ENCODE data around the gene SIRPD. TPM values are rescaled to one million over a fixed set of nuclear protein-coding genes. Genes with fewer than 3 reads are reported as not detected.

SIRPD gene
- total RNA-seq, 2 experiments from 2014 or later, result not detected

DNA sequence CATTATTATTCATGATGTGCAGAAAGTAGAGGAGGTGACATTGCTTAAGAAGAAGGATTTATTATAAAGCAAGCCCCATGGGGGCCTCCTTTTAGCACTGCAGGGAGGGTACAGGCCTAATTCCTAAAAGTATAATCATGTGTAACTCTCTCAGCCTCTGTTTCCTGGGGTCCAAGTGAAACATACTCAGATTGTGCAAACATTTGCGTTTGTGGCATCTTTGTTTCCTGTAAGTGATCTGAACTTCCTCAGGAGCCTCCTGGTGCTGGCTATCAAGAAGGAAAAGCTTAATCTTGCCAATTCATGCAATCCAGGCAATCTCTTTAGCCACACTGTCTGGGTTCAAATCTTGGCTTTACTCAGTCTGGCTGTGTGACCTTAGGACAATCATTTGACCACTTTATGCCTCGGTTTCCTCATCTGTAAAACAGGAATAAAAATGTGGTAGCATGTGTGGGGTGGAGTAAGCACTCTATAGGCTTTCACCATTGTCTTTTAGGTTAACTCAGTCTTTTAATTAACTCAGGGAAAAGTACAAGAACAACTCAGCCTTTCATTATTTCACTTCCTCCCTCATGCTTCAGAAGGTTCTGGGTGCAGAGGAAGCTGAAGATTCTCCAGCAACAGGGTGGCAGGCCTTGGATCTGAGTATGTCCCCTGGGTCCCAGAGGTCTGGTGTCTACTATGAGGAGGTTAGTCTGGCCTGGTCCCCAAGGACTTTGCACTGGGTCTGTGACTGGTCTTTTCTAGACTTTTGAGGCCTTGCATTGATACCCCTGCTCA, 65.5 kb downstream of the SIRPD start:
- H4K20me1 ChIP-seq (ENCODE audit: insufficient read depth, low read length), result no peaks in the 10 kb centered on the region
- no peaks in the 10 kb centered on the region for H3K36me3 ChIP-seq (ENCODE audit: insufficient read depth, low read length)
- H3K79me2 ChIP-seq (ENCODE audit: insufficient read depth, low read depth, low read length), result no peaks in the 10 kb centered on the region
- H3K9me3 ChIP-seq (ENCODE audit: low read length), result no peaks in the 10 kb centered on the region
- no peak for TF ChIP-seq EZH2phosphoT487 (IDR thresholded peaks at IDR 0.05; ENCODE audit: borderline replicate concordance, low read depth, low read length)
- TF ChIP-seq, protein P1, sequence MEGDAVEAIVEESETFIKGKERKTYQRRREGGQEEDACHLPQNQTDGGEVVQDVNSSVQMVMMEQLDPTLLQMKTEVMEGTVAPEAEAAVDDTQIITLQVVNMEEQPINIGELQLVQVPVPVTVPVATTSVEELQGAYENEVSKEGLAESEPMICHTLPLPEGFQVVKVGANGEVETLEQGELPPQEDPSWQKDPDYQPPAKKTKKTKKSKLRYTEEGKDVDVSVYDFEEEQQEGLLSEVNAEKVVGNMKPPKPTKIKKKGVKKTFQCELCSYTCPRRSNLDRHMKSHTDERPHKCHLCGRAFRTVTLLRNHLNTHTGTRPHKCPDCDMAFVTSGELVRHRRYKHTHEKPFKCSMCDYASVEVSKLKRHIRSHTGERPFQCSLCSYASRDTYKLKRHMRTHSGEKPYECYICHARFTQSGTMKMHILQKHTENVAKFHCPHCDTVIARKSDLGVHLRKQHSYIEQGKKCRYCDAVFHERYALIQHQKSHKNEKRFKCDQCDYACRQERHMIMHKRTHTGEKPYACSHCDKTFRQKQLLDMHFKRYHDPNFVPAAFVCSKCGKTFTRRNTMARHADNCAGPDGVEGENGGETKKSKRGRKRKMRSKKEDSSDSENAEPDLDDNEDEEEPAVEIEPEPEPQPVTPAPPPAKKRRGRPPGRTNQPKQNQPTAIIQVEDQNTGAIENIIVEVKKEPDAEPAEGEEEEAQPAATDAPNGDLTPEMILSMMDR (conservative IDR thresholded peaks at IDR 0.05; ENCODE audit: low read length), result no peak
- H3K4me3 ChIP-seq (ENCODE audit: low read depth, low read length, poor library complexity, severe bottlenecking), result no peak overlapping the region
- no peak for DNase-seq (ENCODE audit: low spot score)
- no peaks in the 10 kb centered on the region for H3K9me2 ChIP-seq (ENCODE audit: insufficient read depth, low read length)
- no peak overlapping the region for H3K27ac ChIP-seq (ENCODE audit: low read depth, low read length, poor library complexity, severe bottlenecking)
- H2AFZ ChIP-seq (ENCODE audit: low read length), result no peak overlapping the region
- CTCF ChIA-PET (ENCODE audit: unreplicated experiment), result no interaction called here
- POLR2A ChIA-PET, result no interaction called here
- no TSS peak for BruUV-seq (replicated peaks)
- no peaks in the 10 kb centered on the region for H3K4me1 ChIP-seq (ENCODE audit: insufficient read depth, low read length, poor library complexity, severe bottlenecking)
- H3K4me2 ChIP-seq (ENCODE audit: low read length), result no peak overlapping the region
- intact Hi-C loops (cut with micrococcal nuclease; ENCODE audit: unreplicated experiment), result no loop called here

DNA sequence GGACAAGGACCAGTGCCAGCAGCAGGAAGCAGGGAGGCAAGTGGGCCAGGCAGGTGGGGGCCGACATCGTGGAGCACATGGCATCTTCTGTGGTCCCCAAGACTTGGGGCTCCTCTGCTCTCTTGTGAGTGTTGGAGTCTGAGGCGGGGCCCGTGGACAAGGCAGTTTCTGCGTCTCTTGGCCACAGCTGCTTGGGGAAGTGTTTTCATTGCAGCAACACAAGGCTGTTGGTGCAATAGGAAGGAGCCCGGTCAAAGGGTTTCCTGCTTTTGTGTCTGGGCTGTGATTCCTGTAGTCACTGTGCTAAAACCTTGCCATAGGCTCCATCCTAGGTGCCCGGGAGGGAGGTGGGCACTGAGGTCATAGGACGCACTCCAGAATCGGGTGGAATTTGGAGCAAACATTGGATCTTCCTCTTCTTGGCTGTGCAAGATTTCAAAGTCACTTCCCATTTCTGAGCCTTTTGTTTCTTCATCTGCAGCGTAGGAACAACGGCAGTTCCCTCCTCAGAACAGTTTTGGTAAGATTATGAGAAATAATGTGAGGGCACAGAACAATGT, 66.1 kb downstream of the SIRPD start, which contains the start of gene SIRPB2:
TSS of gene SIRPB2 (minus strand) at position 140 of the 560 bp plus-strand sequence. CDS start at position 79, 61 bp downstream.
- Histone ChIP-seq H2AFZ (ENCODE audit: low read length) (no peak within 1 kb of the TSS), H3K79me2 (ENCODE audit: insufficient read depth, low read depth, low read length) (no peaks in the 10 kb centered on the region), H3K9me3 (ENCODE audit: low read length) (no peaks in the 10 kb centered on the region), H3K9me2 (ENCODE audit: insufficient read depth, low read length) (no peaks in the 10 kb centered on the region), H3K4me3 (ENCODE audit: low read depth, low read length, poor library complexity, severe bottlenecking) (no peak within 1 kb of the TSS), H3K36me3 (ENCODE audit: insufficient read depth, low read length) (no peaks in the 10 kb centered on the region), H4K20me1 (ENCODE audit: insufficient read depth, low read length) (no peaks in the 10 kb centered on the region), H3K4me1 (ENCODE audit: insufficient read depth, low read length, poor library complexity, severe bottlenecking) (no peaks in the 10 kb centered on the region), H3K4me2 (ENCODE audit: low read length) (no peak within 1 kb of the TSS), H3K27ac (ENCODE audit: low read depth, low read length, poor library complexity, severe bottlenecking) (no peak within 1 kb of the TSS)
- no peak for DNase-seq (ENCODE audit: low spot score)
- POLR2A ChIA-PET, result no interaction called here
- TF ChIP-seq, protein P1 (conservative IDR thresholded peaks at IDR 0.05; ENCODE audit: low read length), result no peak
- no peak for TF ChIP-seq EZH2phosphoT487 (IDR thresholded peaks at IDR 0.05; ENCODE audit: borderline replicate concordance, low read depth, low read length)
- intact Hi-C loops (cut with micrococcal nuclease; ENCODE audit: unreplicated experiment), result no loop called here
- CTCF ChIA-PET (ENCODE audit: unreplicated experiment), result no interaction called here
- no TSS peak for BruUV-seq (replicated peaks)

DNA sequence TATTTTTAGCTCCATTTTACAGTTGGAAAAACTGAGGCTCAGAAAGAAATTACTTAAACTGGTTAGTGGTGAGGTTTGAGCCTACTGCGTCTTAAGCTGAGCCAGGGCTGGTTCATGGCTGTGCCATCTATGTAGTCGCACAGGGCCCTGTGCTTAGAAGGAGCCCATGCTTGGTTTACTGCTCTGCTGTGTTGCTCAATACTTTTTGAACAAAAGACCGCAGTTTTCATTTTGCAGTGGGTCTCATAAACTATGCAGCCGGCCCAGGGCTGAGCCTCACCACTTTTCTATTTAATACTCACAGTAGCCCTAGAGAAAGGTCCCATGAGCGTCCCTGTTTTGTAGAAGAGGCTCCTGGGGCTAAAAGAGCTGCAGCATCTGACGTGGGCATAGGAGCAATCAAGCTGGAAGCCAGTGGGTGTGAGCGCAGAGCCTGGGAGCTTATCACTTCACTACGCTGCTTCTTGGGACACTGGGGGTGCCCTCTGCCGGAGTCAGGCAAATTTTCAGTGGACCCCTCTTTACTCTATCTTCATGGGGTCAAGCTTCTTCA, 66.8 kb downstream of the SIRPD start:
- no peak for DNase-seq (ENCODE audit: low spot score)
- BruUV-seq (replicated peaks), result no TSS peak
- TF ChIP-seq EZH2phosphoT487 (IDR thresholded peaks at IDR 0.05; ENCODE audit: borderline replicate concordance, low read depth, low read length), result no peak
- TF ChIP-seq, protein P1 (conservative IDR thresholded peaks at IDR 0.05; ENCODE audit: low read length), result no peak
- Histone ChIP-seq H3K79me2 (ENCODE audit: insufficient read depth, low read depth, low read length) (no peaks in the 10 kb centered on the region), H4K20me1 (ENCODE audit: insufficient read depth, low read length) (no peaks in the 10 kb centered on the region), H3K9me3 (ENCODE audit: low read length) (no peaks in the 10 kb centered on the region), H3K4me2 (ENCODE audit: low read length) (no peak overlapping the region), H3K36me3 (ENCODE audit: insufficient read depth, low read length) (no peaks in the 10 kb centered on the region), H2AFZ (ENCODE audit: low read length) (no peak overlapping the region), H3K27ac (ENCODE audit: low read depth, low read length, poor library complexity, severe bottlenecking) (no peak overlapping the region), H3K4me1 (ENCODE audit: insufficient read depth, low read length, poor library complexity, severe bottlenecking) (no peaks in the 10 kb centered on the region), H3K9me2 (ENCODE audit: insufficient read depth, low read length) (no peaks in the 10 kb centered on the region), H3K4me3 (ENCODE audit: low read depth, low read length, poor library complexity, severe bottlenecking) (no peak overlapping the region)
- ChIA-PET POLR2A (no interaction called here), CTCF (ENCODE audit: unreplicated experiment) (no interaction called here)
- intact Hi-C loops (cut with micrococcal nuclease; ENCODE audit: unreplicated experiment), result no loop called here
